Naive thymus-derived CD4-positive, alpha-beta T cell (primary cell): Measurements from ENCODE around the gene MAP2K7. TPM values are rescaled to one million over a fixed set of nuclear protein-coding genes. Genes with fewer than 3 reads are reported as not detected.

ENCODE experiments used
- ATAC-seq: fragments of 150-1000 bp; cut with Tn5 transposase; 2 replicates; pipeline ENCODE4 v1.10.0; 2021; ENCODE audit warnings: mild to moderate bottlenecking, moderate library complexity
- CTCF ChIA-PET: fragments of 350-600 bp; sonication (Branson Sonifier 250); formaldehyde crosslinking; loops from one replicate; lab custom pipeline; 2021; ENCODE audit warnings: antibody characterized with exemption; lab: Charles Lee
- POLR2A ChIA-PET: fragments of 350-600 bp; sonication (Branson Sonifier 250); formaldehyde crosslinking; loops from one replicate; lab custom pipeline; 2021; ENCODE audit warnings: antibody characterized with exemption, inconsistent platforms; lab: Charles Lee
- DNase-seq, 9 donors: peaks; one replicate each; pipeline versions ENCODE4 v3.0.0 to v3.0.0-alpha.2; 2020 to 2022; ENCODE audit warnings: mixed read lengths in 1 of 9
- H3K27ac ChIP-seq: one replicate; pipeline ENCODE4 v1.7.0; 2013; ENCODE audit warnings: mild to moderate bottlenecking, low read depth, low read length, moderate library complexity
- H3K27me3 ChIP-seq, 2 donors: one replicate each; pipeline ENCODE4 v1.7.0; 2013; ENCODE audit warnings: low read length in 2 of 2, mild to moderate bottlenecking in 2 of 2, moderate library complexity in 2 of 2; ENCODE audit not compliant: control insufficient read depth in 2 of 2, insufficient read depth in 2 of 2
- H3K36me3 ChIP-seq, 3 experiments: 1 replicate in 2 of 3; 2 replicates in 1 of 3; pipeline ENCODE4 v1.7.0; 2013; ENCODE audit warnings: low read length in 3 of 3, mild to moderate bottlenecking in 3 of 3, moderate library complexity in 1 of 3; ENCODE audit not compliant: insufficient read depth in 3 of 3, control insufficient read depth in 2 of 3
- H3K4me1 ChIP-seq, 2 donors: one replicate each; pipeline ENCODE4 v1.7.0; 2013; ENCODE audit warnings: low read length in 2 of 2, mild to moderate bottlenecking in 2 of 2, moderate library complexity in 1 of 2; ENCODE audit not compliant: control insufficient read depth in 2 of 2, insufficient read depth in 2 of 2
- H3K4me3 ChIP-seq: 2 replicates; pipeline ENCODE4 v1.7.0; 2013; ENCODE audit warnings: mild to moderate bottlenecking, low read length
- H3K9me3 ChIP-seq, 3 experiments: 1 replicate in 2 of 3; 2 replicates in 1 of 3; pipeline ENCODE4 v1.7.0; 2013; ENCODE audit warnings: low read length in 3 of 3; ENCODE audit not compliant: control insufficient read depth in 2 of 3
- H3K27ac Mint-ChIP-seq, 9 donors: one replicate each; pipeline ENCODE4 v1.8.0; 2020 to 2022; ENCODE audit warnings: mixed read lengths in 9 of 9, mild to moderate bottlenecking in 8 of 9, moderate library complexity in 5 of 9, inconsistent platforms in 2 of 9
- H3K27me3 Mint-ChIP-seq, 5 donors: one replicate each; pipeline ENCODE4 v1.8.0; 2021 to 2022; ENCODE audit warnings: mixed read lengths in 5 of 5, mild to moderate bottlenecking in 1 of 5
- H3K36me3 Mint-ChIP-seq, 5 donors: one replicate each; pipeline ENCODE4 v1.8.0; 2020 to 2022; ENCODE audit warnings: mixed read lengths in 5 of 5, mild to moderate bottlenecking in 3 of 5, inconsistent platforms in 1 of 5
- H3K4me1 Mint-ChIP-seq, 7 donors: one replicate each; pipeline ENCODE4 v1.8.0; 2020 to 2022; ENCODE audit warnings: mixed read lengths in 7 of 7, mild to moderate bottlenecking in 3 of 7, inconsistent platforms in 1 of 7
- H3K4me3 Mint-ChIP-seq, 10 donors: one replicate each; pipeline ENCODE4 v1.8.0; 2020 to 2022; ENCODE audit warnings: mild to moderate bottlenecking in 10 of 10, mixed read lengths in 10 of 10, moderate library complexity in 6 of 10, inconsistent platforms in 2 of 10
- H3K9me3 Mint-ChIP-seq, 11 donors: one replicate each; pipeline ENCODE4 v1.8.0; 2020 to 2022; ENCODE audit warnings: mixed read lengths in 11 of 11, mild to moderate bottlenecking in 4 of 11, inconsistent platforms in 1 of 11, moderate library complexity in 1 of 11
- intact Hi-C, 2 donors: fragments of 100-400 bp; cut with micrococcal nuclease; formaldehyde crosslinking; loops; one replicate each; pipeline ENCODE4 v1.15.1; 2023
- polyA plus RNA-seq, 2 donors: library from polyadenylated mRNA; unstranded; fragments of 300-500 nt; fragmentation: Illumina TruSeq; gene quantifications; one replicate each; pipeline ENCODE4 v1.2.3, GENCODE V29; 2021
- total RNA-seq, 6 experiments: library from RNA in 5 of 6; stranded (reverse) in 5 of 6; gene quantifications; 1 replicate in 5 of 6; 2 replicates in 1 of 6; pipeline ENCODE4 v1.2.3 and lab custom pipeline; 2021 to 2026

Gene MAP2K7
- total and polyA plus RNA-seq, 7 experiments from 2014 or later = 1.8 to 109 (median 64.4) TPM

GRCh38 chr19:7904074-7905020 is 670 bp downstream of the MAP2K7 start:
- Histone ChIP-seq H3K9me3 (no peaks in the 10 kb centered on the region), H3K4me1 (peaks cover 20 to 24% of the 10 kb centered on the region in 2 donors), H3K36me3 (peaks cover 0 to 27% (median 4%) of the 10 kb centered on the region in 3 experiments), H3K4me3 (peak overlapping the region; percentile 91), H3K27ac (peak overlapping the region; percentile 77), H3K27me3 (no peaks in the 10 kb centered on the region)
- ATAC-seq = peak; percentile 74
- Mint-ChIP-seq H3K36me3 (peaks cover 0 to 12% (median 3%) of the 10 kb centered on the region in 5 donors), H3K9me3 (peaks cover 0 to 8% (median 0%) of the 10 kb centered on the region in 11 donors), H3K4me1 (peaks cover 12 to 37% (median 30%) of the 10 kb centered on the region in 7 donors), H3K27ac (peak overlapping the region; percentile 85 to 98 (median 91)), H3K27me3 (peaks cover 0 to 3% (median 0%) of the 10 kb centered on the region in 5 donors), H3K4me3 (peak overlapping the region; percentile 85 to 95 (median 90))
- CTCF ChIA-PET = interaction anchor here (0.7 to 1.2 kb wide), 4 partner anchors 14 to 46 kb away, joined by 3 to 10 read pairs (median 5); partner anchors contain the start of gene SNAPC2
- intact Hi-C loops = loop anchor here in 1 of 2 donors (1.0 kb wide), 1 partner anchor 12 kb away; no protein-coding TSS in a partner anchor
- DNase-seq = peak in 2 of 9 donors; percentile 64 to 79
- POLR2A ChIA-PET = interaction anchor here (0.9 to 1.6 kb wide), 8 partner anchors 16 to 610 kb away, joined by 3 to 35 read pairs (median 4); partner anchors contain the start of genes SNAPC2, TIMM44 and ZNF414

- Mint-ChIP-seq H3K4me3 (peak overlapping the region; percentile 85 to 94 (median 89)), H3K27ac (peak overlapping the region; percentile 85 to 98 (median 91)), H3K36me3 (peaks cover 0 to 12% (median 3%) of the 10 kb centered on the region in 5 donors), H3K4me1 (peaks cover 12 to 37% (median 30%) of the 10 kb centered on the region in 7 donors), H3K27me3 (peaks cover 0 to 3% (median 0%) of the 10 kb centered on the region in 5 donors), H3K9me3 (peaks cover 0 to 8% (median 0%) of the 10 kb centered on the region in 11 donors)
- peaks cover 20 to 24% of the 10 kb centered on the region in 2 donors for H3K4me1 ChIP-seq
- DNase-seq (no peak), ATAC-seq (no peak)
- CTCF ChIA-PET = no interaction called here
- intact Hi-C loops = no loop called here
- H3K27ac ChIP-seq = no peak overlapping the region
- peaks cover 0 to 35% (median 4%) of the 10 kb centered on the region in 3 experiments for H3K36me3 ChIP-seq
- H3K9me3 ChIP-seq = no peaks in the 10 kb centered on the region
- no peak overlapping the region for H3K4me3 ChIP-seq
- H3K27me3 ChIP-seq = no peaks in the 10 kb centered on the region
- POLR2A ChIA-PET = interaction anchor here (1.4 kb wide), 1 partner anchor 11 kb away, joined by 4 read pairs; no protein-coding TSS in a partner anchor
These were observed 1.6 kb downstream of the MAP2K7 start for GRCh38 chr19:7905268-7905667.

GRCh38 chr19:7905859-7906258 is 2.2 kb downstream of the MAP2K7 start:
- intact Hi-C loops = no loop called here
- peak overlapping the region in 7 of 9 donors; percentile 53 to 98 (median 86) for H3K27ac Mint-ChIP-seq
- Histone ChIP-seq H3K27me3 (no peaks in the 10 kb centered on the region), H3K4me1 (peaks cover 20 to 24% of the 10 kb centered on the region in 2 donors), H3K9me3 (no peaks in the 10 kb centered on the region), H3K27ac (no peak overlapping the region), H3K4me3 (no peak overlapping the region), H3K36me3 (peaks cover 0 to 41% (median 4%) of the 10 kb centered on the region in 3 experiments)
- DNase-seq (no peak), ATAC-seq (no peak)
- peak overlapping the region in 9 of 10 donors; percentile 45 to 94 (median 83) for H3K4me3 Mint-ChIP-seq
- H3K36me3 Mint-ChIP-seq = peaks cover 0 to 15% (median 7%) of the 10 kb centered on the region in 5 donors
- peaks cover 0 to 8% (median 0%) of the 10 kb centered on the region in 11 donors for H3K9me3 Mint-ChIP-seq
- peaks cover 0 to 3% (median 0%) of the 10 kb centered on the region in 5 donors for H3K27me3 Mint-ChIP-seq
- ChIA-PET POLR2A (interaction anchor here (1.4 to 1.6 kb wide), 2 partner anchors 10 to 14 kb away, joined by 4 to 6 read pairs; partner anchors contain the start of gene SNAPC2), CTCF (no interaction called here)
- H3K4me1 Mint-ChIP-seq = peaks cover 12 to 37% (median 30%) of the 10 kb centered on the region in 7 donors

GRCh38 chr19:7907122-7907521 is 3.4 kb downstream of the MAP2K7 start:
- Mint-ChIP-seq H3K4me1 (peaks cover 12 to 37% (median 28%) of the 10 kb centered on the region in 7 donors), H3K36me3 (peaks cover 0 to 23% (median 7%) of the 10 kb centered on the region in 5 donors), H3K27ac (peak overlapping the region in 1 of 9 donors; percentile 14), H3K27me3 (peaks cover 0 to 3% (median 0%) of the 10 kb centered on the region in 5 donors), H3K4me3 (peak overlapping the region in 1 of 10 donors; percentile 38), H3K9me3 (peaks cover 0 to 8% (median 0%) of the 10 kb centered on the region in 11 donors)
- Histone ChIP-seq H3K27ac (no peak overlapping the region), H3K27me3 (no peaks in the 10 kb centered on the region), H3K4me3 (no peak overlapping the region), H3K4me1 (peaks cover 20 to 24% of the 10 kb centered on the region in 2 donors), H3K36me3 (peaks cover 0 to 53% (median 4%) of the 10 kb centered on the region in 3 experiments), H3K9me3 (no peaks in the 10 kb centered on the region)
- intact Hi-C loops = no loop called here
- ChIA-PET POLR2A (interaction anchor here (1.6 kb wide), 1 partner anchor 13 kb away, joined by 6 read pairs; the partner anchor contains the start of gene SNAPC2), CTCF (no interaction called here)
- no peak for ATAC-seq
- DNase-seq = no peak

- Mint-ChIP-seq H3K36me3 (peaks cover 0 to 24% (median 7%) of the 10 kb centered on the region in 5 donors), H3K27ac (no peak overlapping the region), H3K9me3 (peaks cover 0 to 8% (median 0%) of the 10 kb centered on the region in 11 donors), H3K4me1 (peaks cover 12 to 35% (median 26%) of the 10 kb centered on the region in 7 donors), H3K4me3 (peak overlapping the region in 1 of 10 donors; percentile 23), H3K27me3 (peaks cover 0 to 3% (median 0%) of the 10 kb centered on the region in 5 donors)
- peaks cover 19 to 22% of the 10 kb centered on the region in 2 donors for H3K4me1 ChIP-seq
- H3K27me3 ChIP-seq = no peaks in the 10 kb centered on the region
- DNase-seq = no peak
- H3K9me3 ChIP-seq = no peaks in the 10 kb centered on the region
- intact Hi-C loops = no loop called here
- no peak overlapping the region for H3K27ac ChIP-seq
- POLR2A ChIA-PET = interaction anchor here (0.7 to 1.6 kb wide), 2 partner anchors 13 to 247 kb away, joined by 3 to 8 read pairs; partner anchors contain the start of gene SNAPC2
- no peak for ATAC-seq
- CTCF ChIA-PET = interaction anchor here (1.3 kb wide), 1 partner anchor 10 kb away, joined by 3 read pairs; no protein-coding TSS in a partner anchor
- H3K4me3 ChIP-seq = no peak overlapping the region
- H3K36me3 ChIP-seq = peaks cover 0 to 56% (median 4%) of the 10 kb centered on the region in 3 experiments
These were observed 3.9 kb downstream of the MAP2K7 start for GRCh38 chr19:7907544-7907943.
